Uterus (tissue), 2 donors: ENCODE data around the gene TSPAN3.

ENCODE experiments used
- CTCF ChIP-seq, 4 experiments: fragments of 200-600 bp in 2 of 4; fragments of 450-650 bp in 2 of 4; sonication (generic) in 2 of 4; IDR thresholded peaks; one replicate each; pipeline ENCODE4 v1.5.1; 2016 to 2019; ENCODE audit warnings: antibody characterized with exemption in 4 of 4, mild to moderate bottlenecking in 2 of 4, moderate library complexity in 1 of 4
- POLR2A ChIP-seq, 2 donors: fragments of 450-650 bp; IDR thresholded peaks; one replicate each; pipeline ENCODE4 v1.6.1; 2016; ENCODE audit warnings: antibody characterized with exemption in 2 of 2, mild to moderate bottlenecking in 1 of 2, moderate library complexity in 1 of 2

- no peak for TF ChIP-seq CTCF (IDR thresholded peaks at IDR 0.05)
- TF ChIP-seq POLR2A (IDR thresholded peaks at IDR 0.05), result no peak
Observed at GRCh38 chr15:77010312-77010686, 60.6 kb downstream of the TSPAN3 start.
